ENCODE measurements around the gene ALPG.

ALPG gene

GRCh38 chr2:232460171-232460570 lies 53.5 kb downstream of the ALPG start:
- DNase-seq = no peak

Data from hematopoietic multipotent progenitor cell treated with erythropoietin and hydrocortisone succinate and interleukin-3 and kit ligand, for 6 days (in vitro differentiated cells).